Endometrium (tissue), 2 donors: ENCODE data around the gene PDZD2.
"Not testable (repeated sequence)": the region's sequence is repeated elsewhere in the genome, so short reads cannot be mapped to it uniquely, and the experiment has no call there.

Experiments
- FAIRE-seq: peaks from 2 replicates; lab custom pipeline; 2012; peaks lifted over from hg19 to GRCh38; lab: Jason Lieb, UNC
- donor health status: control.
- donor health status: control.

PDZD2 gene

DNA sequence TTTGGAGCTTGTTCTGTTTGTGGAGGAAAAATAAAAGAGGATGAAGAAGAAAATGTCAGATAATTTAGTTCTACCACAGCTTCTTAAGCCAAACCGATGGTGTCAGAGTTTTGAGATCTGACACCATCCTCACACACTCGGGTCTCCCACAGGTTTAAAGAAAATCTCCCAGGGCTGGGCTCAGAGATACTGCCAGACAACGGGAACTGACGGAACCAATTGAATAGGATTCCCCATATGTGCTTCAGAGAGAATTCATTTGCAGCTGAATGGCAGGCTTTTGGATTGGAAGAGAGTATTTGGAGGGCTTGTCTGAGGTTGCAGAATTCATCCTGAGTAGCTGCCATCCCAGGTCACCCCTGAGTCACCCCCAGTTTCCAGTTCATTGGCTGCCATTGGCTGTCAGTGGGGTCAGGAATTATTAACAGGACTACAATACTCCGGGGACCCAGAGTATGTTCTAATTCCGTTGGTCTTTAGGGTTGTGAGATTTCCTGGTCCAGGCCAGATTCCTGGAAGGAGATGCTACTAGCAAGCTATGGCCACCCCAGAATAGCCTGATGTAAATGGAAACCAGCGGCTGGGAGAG is 131.3 kb downstream of the PDZD2 start:
- FAIRE-seq, result no peak

DNA sequence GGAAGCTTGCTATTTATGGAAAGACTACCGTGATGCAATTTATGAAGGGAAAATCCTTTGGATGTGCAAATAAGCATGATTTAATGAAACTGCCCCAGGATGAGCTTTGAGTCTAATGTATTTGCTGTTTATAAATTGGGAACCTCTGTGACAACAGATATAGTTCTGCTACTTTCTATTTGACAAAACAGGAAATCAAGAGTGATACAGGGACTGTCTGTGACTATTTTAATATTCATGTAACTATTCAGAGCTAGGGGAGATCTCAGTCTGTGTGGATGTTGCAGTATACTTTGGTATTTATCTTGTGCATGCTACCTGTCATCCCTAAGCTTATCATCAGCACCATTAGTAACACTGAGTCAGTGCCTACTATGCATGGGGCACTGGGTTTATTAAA is 132.1 kb downstream of the PDZD2 start:
- no peak for FAIRE-seq

DNA sequence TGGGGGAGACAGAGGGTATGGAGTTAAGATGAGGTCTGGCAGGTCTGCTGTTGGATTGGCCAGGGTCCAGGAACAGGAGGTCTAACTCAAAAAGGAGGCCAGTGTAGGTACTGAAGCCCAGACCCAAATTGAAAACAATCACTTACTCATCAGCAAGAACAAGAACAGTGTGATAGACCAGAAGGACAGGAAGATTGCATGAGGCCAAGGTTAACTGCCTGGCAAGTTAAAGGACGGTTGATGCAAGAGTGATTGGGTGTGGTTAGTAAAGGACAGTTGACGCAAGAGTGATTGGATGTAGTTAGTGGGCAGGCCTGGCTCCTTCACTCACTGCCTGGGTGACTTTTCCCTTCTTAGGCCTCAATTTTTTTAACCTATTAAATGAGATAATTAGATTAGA is 132.6 kb downstream of the PDZD2 start:
- no peak for FAIRE-seq

DNA sequence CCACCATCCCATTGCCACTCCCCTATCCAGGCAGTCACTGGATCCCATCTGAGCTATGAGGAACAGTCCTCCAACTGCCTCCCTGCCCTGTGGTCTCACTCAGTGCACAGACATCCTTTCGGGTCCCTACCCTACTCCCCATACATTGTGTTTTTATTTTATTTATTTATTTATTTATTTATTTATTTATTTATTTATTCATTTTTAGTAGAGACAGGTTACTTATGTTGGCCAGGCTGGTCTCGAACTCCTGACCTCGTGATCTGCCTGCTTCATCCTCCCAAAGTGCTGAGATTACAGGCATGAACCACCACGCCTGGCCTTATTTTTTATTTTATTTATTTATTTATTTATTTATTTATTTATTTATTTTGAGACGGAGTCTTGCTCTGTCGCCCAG is 137.4 kb downstream of the PDZD2 start:
- FAIRE-seq, result not testable (repeated sequence)

DNA sequence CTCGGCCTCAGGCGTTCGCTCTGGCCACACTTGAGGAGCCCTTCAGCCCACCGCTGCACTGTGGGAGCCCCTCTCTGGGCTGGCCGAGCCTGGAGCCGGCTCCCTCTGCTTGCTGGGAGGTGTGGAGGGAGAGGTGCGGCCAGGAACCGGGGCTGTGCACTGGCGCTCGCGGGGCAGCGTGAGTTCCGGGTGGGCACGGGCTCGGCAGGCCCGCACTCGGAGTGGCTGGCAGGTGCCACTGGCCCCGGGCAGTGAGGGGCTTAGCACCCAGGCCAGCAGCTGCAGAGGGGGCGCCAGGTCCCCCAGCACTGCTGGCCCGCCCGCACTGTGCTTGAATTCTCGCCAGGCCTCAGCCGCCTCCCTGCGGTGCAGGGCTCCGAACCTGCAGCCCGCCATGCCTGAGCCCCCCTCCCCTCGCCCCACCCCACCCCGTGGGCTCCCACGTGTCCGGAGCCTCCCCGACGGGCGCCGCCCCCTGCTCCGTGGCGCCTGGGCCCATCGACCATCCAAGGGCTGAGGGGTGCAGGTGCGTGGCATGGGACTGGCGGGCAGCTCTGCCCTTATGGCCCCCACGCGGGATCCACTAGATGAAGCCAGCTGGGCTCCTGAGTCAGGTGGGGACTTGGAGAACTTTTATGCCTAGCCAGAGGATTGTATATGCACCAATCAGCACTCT is 138.2 kb downstream of the PDZD2 start:
- no peak for FAIRE-seq

DNA sequence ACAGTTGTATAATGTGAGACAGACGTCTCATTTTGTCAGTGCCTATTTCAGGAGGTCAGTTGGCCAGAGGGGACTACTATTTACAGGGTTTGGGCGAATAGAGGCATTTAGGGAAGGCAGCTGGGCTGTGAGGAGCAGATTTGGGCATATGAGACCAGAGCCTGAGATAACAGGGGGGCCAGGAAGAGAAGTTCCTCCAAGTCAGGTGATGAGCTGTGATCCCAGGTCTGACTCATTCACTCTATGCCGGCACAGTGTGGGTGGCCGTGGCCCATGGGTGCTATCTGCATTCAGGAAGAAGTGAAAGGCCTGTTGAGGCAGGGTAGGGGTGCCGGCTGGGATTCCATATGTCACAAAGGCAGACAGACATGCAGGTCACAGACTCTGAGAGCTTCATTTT is 142.8 kb downstream of the PDZD2 start:
- no peak for FAIRE-seq

DNA sequence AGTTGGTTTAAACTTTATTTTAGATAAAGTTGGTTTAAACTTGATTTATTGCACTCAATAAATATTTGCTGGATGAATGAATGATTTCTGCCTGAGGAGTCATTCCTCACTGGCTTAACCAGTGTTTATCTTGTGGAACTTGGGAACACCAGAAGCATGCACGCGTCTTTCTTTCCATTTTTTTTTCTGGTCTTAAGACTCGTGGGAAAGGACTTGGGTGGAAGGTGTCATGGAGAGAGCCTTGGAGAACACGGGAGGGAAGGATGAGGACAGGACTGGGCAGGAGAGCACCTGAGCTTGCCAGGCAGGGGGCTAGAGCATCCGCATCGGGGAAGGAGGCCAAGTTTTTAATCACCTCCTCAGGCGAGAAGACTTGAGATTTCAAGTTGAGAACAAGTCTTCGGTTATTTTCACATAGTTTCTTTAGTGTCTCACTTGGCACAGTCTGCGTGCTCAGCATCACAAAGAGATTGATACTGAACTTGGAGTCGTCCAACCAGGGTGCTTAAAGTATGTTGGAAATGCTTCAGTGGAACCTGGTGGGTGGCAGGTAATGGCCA is 144.2 kb downstream of the PDZD2 start:
- no peak for FAIRE-seq

DNA sequence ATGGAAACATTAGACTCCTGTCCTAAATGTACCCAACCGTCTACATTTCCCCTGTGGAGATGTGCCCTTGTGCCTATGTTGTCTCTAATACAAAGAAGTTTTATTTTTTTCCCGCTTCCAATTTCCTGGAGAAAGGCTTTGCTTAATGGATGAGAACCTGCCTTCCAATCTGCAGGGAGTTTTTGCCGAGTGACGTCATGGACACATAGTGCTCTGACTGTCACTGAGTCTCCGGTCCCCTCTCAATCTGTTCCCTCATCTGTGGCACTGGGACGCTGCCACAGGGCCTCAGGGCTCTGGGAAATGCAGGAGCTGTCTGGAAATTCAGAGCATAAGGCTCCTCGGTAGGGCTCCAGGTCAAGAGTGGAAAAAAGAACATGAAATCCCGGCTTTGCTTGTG is 144.8 kb downstream of the PDZD2 start:
- no peak for FAIRE-seq

DNA sequence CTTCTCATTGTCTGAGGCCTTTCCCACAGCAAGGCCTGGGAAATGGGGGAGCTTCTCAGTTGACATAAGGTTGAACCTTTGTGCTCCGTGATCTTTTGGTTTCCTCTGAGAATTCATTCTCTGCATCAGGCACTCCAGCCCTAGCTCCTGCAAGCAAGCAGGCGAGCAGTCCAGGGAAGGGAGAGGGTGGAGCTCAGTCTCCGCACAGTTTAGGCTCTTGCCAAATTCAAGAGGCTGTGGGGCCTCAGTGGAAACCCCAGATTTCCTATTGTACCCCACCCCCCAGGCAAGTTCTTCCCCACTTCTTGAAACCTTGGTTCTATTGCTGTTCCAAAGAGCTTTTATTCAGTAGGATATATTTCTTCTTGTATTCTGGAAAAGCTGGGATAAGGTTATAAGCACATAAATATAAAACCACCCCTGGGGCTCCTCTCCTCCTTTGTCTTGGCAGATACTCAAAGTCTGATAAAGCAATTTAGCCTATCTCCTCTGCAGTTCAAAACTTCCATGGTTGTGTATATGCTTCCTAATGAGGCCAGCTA is 147.2 kb downstream of the PDZD2 start:
- FAIRE-seq, result no peak

DNA sequence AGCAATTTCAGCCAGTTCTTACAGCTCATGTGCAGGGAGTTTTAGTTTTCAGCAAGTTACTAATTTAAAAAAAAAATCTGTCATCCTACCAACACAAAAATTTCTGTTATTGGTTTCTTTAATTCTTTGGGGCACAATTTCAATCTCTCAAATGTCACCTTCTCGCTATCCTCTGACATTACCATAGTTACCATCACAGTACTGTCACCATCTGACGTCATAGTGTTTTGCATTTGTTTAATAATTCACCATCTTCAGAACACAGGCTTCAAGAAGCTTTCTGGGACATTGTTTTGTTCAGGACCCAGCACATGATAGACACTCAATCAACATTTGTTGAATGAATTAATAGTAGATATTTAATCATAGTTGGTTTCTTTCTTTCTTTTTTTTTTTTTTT is 155.1 kb downstream of the PDZD2 start:
- FAIRE-seq, result no peak

DNA sequence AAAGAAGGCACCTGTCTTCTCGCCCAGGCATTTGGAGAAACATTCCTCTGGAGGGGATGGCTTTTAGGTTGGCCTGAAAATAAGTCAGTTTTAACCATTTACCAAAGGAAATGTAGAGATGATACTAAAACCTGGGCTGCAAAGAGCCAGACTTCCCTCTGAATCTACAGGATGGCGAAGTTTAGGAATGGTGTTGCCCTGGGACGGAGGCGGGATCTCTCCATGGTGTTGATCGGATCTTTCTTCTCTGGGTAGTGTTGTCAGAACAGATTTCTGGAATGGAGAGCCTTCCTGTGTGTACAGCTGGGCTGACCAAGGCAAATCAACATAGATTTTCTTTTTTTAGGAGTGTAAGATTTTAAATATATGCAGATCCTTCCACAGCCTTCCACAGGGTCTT is 159.2 kb downstream of the PDZD2 start:
- no peak for FAIRE-seq

DNA sequence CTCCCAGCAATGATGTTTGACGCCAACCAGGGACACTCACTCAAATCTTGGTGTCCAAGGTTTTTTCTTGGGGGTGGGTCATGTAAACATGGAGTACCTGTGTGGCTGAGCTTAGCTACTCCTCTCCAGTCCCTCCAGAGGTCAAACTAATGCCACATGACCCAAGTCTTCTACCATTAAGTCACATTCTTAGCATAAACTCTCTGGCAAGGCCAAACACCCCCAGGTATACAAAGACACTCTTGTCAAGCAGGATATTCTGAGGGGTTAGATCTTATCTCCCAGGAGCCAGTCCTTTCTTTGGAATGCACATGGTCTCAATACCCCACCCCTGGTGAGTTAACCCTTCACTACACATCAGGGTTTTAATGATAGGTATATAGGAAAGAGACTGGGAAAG is 161.4 kb downstream of the PDZD2 start:
- no peak for FAIRE-seq

DNA sequence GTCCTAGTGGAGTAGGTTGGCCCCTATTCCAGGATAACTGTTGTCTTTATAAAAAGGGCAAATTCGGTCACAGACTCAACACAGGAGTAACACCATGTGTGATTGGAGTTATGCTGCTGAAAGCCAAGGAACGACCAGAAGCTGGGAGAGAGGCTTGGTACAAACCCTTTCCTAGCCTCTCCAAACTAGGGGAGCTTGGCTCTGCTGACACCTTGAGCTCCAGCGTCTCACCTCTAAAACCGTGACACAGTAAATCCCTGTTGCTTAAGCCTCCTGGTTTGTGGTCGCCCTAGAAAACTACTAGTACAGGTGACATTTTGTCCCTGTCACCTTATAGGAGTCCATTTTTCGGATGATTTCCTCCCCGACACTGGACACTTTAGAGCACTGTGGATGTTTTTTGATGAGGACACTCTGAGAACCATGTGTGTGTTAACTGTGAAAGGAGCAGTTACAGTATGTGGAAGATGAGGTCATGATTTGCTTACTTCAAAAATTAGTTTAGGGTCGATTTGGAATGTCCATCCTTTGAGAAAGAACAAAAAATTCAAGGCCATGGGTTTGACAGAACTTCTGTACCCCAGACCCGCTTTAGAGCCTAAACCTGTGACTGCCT is 167.0 kb downstream of the PDZD2 start:
- no peak for FAIRE-seq

DNA sequence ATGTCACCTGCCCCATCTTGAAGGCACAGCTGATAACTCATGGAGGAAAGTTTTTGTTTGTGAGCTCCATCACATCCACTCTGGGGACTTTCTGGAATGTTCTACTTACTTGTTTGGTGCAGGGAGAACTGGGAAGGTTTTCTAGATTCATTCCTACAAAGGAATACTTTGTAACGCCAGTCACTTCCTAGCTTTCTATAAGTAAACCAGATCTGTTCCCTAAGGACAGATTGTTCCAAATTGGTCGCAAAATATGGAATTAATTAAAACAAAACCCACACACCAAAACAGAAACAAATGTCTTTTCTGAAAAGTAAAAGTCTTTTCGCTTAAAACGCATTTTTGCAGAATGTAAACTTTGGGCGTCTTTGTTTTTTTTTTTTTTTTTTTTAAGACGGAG is 167.6 kb downstream of the PDZD2 start:
- FAIRE-seq, result peak; percentile 50

DNA sequence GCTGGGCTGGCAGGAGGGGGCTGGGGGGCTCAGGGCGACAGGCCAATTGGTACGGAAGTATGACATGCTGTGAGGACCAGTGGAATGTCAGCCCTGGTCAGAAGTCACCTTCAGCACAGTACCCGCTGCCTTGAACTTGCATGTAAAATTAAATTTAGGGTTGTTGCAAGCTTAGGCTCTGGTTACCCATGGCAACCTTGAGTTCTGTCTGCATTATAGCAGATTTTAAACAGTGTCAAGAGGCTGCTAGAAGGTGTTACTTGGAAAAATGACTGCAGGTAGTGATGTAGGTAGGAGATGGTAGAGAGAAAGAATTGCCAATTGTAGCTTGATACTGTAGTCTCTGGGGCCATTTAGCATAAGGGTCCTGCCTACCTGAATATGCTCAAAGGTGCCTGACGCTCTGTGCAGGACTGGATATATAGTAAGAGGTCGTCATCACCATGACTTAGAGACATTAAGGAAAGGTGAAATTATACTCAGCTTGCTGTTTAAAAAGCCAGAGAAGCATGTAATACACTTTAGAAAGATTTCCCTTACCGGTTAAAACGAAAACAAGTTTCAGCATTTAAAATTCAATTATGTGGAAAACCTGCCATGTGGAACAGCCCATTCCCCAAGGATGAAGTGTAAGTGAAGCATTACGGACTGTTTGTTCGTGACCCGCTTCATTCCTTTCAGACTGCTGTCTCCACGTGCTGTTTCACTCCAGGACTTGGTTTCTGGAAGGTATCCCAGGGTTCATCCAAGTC is 169.0 kb downstream of the PDZD2 start:
- no peak for FAIRE-seq

DNA sequence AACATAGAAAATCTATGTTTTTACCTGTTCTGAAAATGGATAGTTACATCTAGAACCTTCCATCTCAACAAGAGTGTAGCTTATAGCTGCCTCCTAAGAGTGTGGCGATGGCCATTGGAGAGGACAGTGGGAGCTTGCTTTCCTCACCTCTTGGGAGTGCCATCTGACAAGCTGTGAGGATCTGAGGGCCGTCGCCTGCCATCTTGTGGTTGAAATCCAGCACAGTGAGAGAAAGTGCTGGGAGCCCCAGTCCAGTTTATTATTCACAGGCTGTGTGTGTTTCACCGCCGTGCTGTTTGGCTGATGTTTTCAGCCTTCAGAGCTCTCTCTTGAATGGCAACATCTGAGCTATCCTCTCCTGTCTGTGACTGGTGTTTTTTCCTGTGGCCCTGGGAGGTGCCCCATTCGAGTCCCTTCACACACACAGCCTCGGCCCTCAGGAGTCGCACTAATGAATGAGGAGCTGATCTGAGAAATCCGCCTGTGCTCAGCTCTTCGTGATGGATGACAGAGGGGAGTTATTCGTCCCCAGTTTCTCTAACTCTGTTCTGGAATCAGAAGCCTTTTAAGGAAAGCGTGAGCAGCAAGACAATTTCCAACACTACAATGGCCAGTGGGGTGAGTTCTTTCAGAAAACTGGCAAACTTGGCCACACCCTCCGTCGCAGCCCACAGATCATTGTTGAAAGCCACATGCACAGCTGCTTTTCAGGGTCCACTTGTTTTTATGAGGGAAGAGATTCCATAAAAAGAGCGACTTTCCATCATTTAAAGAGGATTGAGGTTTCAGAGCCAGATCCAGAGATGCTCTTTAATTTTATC is 170.3 kb downstream of the PDZD2 start:
- no peak for FAIRE-seq

DNA sequence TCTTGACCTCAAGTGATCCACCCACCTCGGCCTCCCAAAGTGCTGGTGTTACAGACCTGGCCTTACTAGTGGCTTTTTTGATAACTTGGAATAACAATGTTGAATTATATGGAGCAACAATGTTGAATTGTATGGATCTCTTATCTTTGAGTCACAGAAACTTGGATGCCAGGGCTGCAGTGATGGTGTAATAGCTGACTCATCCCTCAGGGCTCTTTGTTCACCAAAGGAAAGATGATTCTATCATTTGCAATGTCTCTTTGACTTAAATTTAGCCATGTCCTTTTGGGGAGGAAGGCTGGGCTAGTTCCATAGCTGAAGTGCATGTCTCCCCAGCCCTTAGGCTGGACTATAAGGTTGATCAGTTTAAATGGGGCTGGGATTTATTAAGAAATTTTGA is 172.3 kb downstream of the PDZD2 start:
- FAIRE-seq, result no peak

DNA sequence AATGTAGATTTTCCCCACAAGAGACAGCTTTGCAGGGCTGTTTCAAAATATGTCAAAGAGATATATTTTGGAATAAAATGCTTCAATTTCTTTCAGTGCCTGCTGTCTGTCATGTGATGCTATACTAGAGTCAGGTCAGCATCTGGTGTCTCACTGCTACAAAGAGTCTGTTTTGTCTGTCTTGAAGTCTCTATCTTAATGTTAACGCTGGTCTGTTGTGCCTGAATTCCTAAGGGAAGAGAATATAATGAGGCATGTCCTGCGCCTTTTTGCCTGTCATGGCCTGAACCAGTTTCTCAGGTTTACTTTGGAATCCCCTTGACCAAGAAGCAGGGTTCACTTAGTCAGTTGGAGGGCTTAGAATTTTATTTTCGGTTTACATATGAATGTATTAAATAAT is 176.4 kb downstream of the PDZD2 start:
- no peak for FAIRE-seq

DNA sequence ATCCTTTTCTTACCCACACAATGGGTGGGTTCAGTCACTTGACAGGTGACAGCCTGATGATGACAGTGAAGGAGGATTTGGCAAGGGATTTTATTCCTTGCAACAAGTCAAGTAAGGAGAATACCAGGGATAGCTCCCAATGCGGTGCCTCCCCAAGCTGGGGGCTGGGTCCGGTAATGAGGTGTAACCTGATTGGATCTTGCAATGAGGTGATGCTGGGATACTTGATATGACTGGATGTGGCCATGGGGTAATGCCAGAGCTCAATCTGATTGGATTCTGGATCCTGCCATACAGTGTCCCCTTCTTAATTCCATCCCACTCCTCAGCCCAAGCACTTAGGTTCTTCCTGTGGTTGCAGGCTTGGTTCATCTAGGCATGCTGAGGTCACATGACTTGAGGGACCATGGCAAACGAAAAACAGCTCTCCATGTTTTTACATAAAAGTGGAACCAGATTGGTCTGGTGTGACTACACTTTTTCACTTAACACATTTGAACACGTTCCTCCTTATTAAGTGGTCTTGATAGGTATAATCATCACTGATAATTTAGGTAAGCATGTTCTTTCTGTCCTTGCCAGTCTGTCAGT is 181.1 kb downstream of the PDZD2 start:
- no peak for FAIRE-seq

DNA sequence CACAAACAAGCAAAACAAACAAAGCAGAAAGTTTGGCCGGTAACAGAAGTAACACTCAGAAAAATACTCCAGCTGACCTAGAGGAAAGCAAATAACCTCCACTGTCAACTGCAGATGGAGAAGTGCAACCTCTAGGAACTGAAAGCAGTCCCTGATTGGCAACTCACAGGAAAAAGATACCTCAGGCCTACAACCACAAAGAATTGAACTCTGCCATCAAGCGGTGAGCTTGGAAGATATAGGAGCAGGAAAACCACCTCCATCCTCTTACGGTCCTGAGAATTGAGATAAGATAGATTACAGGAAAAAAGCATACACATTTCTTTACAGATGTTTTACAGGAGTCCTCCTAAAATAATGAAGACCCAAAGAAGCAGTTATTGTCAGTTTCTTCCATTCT is 184.5 kb downstream of the PDZD2 start:
- FAIRE-seq, result no peak

DNA sequence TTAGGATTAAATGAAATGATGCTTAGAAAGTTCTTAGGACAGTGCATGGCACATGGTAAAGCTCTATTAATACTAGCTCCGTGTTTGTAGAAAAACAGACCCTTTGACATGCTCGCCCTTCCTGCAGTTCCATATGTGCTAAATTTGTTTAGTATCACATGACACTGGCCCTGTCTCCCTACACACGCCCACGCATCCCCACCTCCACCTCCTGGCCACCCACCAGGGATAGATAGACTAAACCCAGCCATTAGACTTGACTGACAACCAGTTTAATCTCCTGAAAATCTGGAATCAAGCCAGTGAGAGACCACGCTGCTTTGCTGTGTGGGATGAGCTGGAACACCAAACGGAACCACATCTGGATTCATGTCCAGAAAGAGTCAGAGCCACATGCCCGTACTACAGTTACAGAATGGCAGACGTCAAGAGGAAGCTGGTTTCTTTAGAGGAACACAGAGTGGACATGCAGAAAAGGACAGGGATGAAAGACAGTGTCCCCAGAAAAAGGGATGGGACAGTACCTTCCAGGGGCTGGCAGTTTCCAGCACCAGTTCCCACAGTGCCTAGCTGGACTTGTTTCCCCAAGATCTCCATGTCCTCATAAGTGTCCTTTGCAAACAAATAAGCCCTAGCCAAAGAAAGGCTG is 186.1 kb downstream of the PDZD2 start:
- FAIRE-seq, result no peak
